Uterus (tissue), 4 donors: ENCODE data around the gene MRPL1. TPM values are rescaled to one million over a fixed set of nuclear protein-coding genes. Genes with fewer than 3 reads are reported as not detected.
"Not testable (repeated sequence)": the region's sequence is repeated elsewhere in the genome, so short reads cannot be mapped to it uniquely, and the experiment has no call there.

ENCODE experiments used
- DNase-seq, 2 donors: peaks; one replicate each; pipeline ENCODE4 v3.0.0-alpha.2; 2019 to 2020
- H3K27ac ChIP-seq, 2 donors: fragments of 200-600 bp; sonication (generic); 1 replicate in 1 of 2; 2 replicates in 1 of 2; pipeline ENCODE4 v1.5.1; 2016 to 2018
- H3K27me3 ChIP-seq, 2 donors: fragments of 200-600 bp; sonication (generic); one replicate each; pipeline ENCODE4 v1.5.1; 2018 to 2019; ENCODE audit warnings: control low read depth in 1 of 2
- H3K36me3 ChIP-seq, 2 donors: fragments of 200-600 bp; sonication (generic); one replicate each; pipeline ENCODE4 v1.5.1; 2019; ENCODE audit warnings: control low read depth in 1 of 2
- H3K4me1 ChIP-seq, 2 donors: fragments of 200-600 bp; sonication (generic); one replicate each; pipeline ENCODE4 v1.5.1; 2018 to 2019; ENCODE audit warnings: control low read depth in 1 of 2
- H3K4me3 ChIP-seq, 2 donors: fragments of 200-600 bp; sonication (generic); 1 replicate in 1 of 2; 2 replicates in 1 of 2; pipeline ENCODE4 v1.5.1; 2018 to 2019; ENCODE audit warnings: mild to moderate bottlenecking in 1 of 2
- H3K9me3 ChIP-seq, 2 donors: fragments of 200-600 bp; sonication (generic); one replicate each; pipeline ENCODE4 v1.5.1; 2019; ENCODE audit warnings: control low read depth in 1 of 2
- CTCF ChIP-seq, 4 experiments: fragments of 200-600 bp in 2 of 4; fragments of 450-650 bp in 2 of 4; sonication (generic) in 2 of 4; IDR thresholded peaks; one replicate each; pipeline ENCODE4 v1.5.1; 2016 to 2019; ENCODE audit warnings: antibody characterized with exemption in 4 of 4, mild to moderate bottlenecking in 2 of 4, moderate library complexity in 1 of 4
- POLR2A ChIP-seq, 2 donors: fragments of 450-650 bp; IDR thresholded peaks; one replicate each; pipeline ENCODE4 v1.6.1; 2016; ENCODE audit warnings: antibody characterized with exemption in 2 of 2, mild to moderate bottlenecking in 1 of 2, moderate library complexity in 1 of 2
- intact Hi-C: fragments of 100-400 bp; cut with DNase I; formaldehyde crosslinking; loops from one replicate; pipeline ENCODE4 v1.15.1; 2023; ENCODE audit warnings: low total_unique reads
- total RNA-seq, 4 donors: library from RNA; depleted of rRNA in 3 of 4; stranded (reverse); fragments of >200 nt in 3 of 4; gene quantifications; one replicate each; pipeline versions ENCODE4 v1.1.0 to v1.2.4, GENCODE V29; 2014 to 2023
- donor health status: DM: yes; HTN: yes; CAD: no.

MRPL1 gene
- total RNA-seq, 4 donors from 2014 or later = 15.1 to 75.9 (median 34.8) TPM

GRCh38 chr4:77963004-77963403, 100.4 kb downstream of the MRPL1 start:
- Histone ChIP-seq H3K9me3 (no peaks in the 10 kb centered on the region), H3K36me3 (no peaks in the 10 kb centered on the region), H3K4me1 (no peaks in the 10 kb centered on the region), H3K4me3 (no peak overlapping the region), H3K27ac (no peak overlapping the region), H3K27me3 (no peaks in the 10 kb centered on the region)
- TF ChIP-seq POLR2A (IDR thresholded peaks at IDR 0.05) (no peak), CTCF (IDR thresholded peaks at IDR 0.05) (no peak)
- no peak for DNase-seq
- intact Hi-C loops = no loop called here

- DNase-seq = not testable (repeated sequence)
Observed at GRCh38 chr4:77973657-77974056, 111.0 kb downstream of the MRPL1 start.

DNA sequence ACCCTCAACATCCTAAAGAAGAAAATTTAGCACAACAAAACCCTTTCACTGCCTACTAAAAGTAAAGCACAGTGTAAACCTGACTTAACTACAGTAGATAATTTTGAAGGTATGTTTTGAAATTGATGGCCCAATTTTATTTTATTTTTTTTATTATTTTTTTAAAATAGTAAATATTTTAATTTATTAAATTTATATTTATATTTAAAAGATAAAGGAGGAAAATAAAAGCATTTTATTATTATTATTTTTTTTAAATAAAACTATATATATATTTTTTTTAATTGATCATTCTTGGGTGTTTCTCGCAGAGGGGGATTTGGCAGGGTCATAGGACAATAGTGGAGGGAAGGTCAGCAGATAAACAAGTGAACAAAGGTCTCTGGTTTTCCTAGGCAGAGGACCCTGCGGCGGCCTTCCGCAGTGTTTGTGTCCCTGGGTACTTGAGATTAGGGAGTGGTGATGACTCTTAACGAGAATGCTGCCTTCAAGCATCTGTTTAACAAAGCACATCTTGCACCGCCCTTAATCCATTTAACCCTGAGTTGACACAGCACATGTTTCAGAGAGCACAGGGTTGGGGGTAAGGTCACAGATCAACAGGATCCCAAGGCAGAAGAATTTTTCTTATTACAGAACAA, 120.4 kb downstream of the MRPL1 start:
- H3K36me3 ChIP-seq, H3K27me3 ChIP-seq, H3K4me3 ChIP-seq, H3K9me3 ChIP-seq, H3K27ac ChIP-seq, DNase-seq, intact Hi-C loops, H3K4me1 ChIP-seq: not testable (repeated sequence)

More at GRCh38 chr4:77973657-77974056, 111.0 kb downstream of the MRPL1 start:
- H3K4me3 ChIP-seq, H3K36me3 ChIP-seq, H3K4me1 ChIP-seq, intact Hi-C loops, H3K9me3 ChIP-seq, H3K27me3 ChIP-seq, H3K27ac ChIP-seq: not testable (repeated sequence)

- H3K27ac ChIP-seq, H3K4me3 ChIP-seq, H3K36me3 ChIP-seq, H3K4me1 ChIP-seq, DNase-seq, H3K27me3 ChIP-seq, intact Hi-C loops, H3K9me3 ChIP-seq: not testable (repeated sequence)
Observed at GRCh38 chr4:77983612-77984311, 121.1 kb downstream of the MRPL1 start.

- no peak for DNase-seq
- no peak for TF ChIP-seq POLR2A (IDR thresholded peaks at IDR 0.05)
- no peak for TF ChIP-seq CTCF (IDR thresholded peaks at IDR 0.05)
- intact Hi-C loops = no loop called here
- H3K36me3 ChIP-seq = no peaks in the 10 kb centered on the region
- no peaks in the 10 kb centered on the region for H3K9me3 ChIP-seq
- no peak overlapping the region for H3K4me3 ChIP-seq
- H3K4me1 ChIP-seq = no peaks in the 10 kb centered on the region
- no peak overlapping the region for H3K27ac ChIP-seq
- no peaks in the 10 kb centered on the region for H3K27me3 ChIP-seq
Observed at GRCh38 chr4:77989968-77990367, 127.3 kb downstream of the MRPL1 start.

DNA sequence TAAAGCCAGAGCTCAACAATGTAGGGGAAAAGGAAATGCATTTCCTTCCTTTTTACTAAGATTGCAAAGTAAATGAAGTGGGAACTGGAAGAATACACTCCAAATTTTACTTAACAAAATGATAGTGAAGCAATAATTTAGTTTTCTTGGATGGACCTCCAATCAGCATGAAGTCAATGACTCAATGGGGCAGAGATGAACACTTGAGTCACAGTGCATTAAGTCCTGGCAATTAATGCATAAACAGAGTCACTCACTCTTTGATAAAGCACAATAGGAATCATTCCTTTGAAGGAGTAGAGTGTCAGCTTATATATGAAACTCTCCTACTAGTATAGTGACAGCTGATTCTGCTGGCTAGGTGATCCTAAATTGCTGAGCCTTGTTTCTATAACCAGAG, 127.8 kb downstream of the MRPL1 start:
- Histone ChIP-seq H3K27me3 (no peaks in the 10 kb centered on the region), H3K36me3 (no peaks in the 10 kb centered on the region), H3K9me3 (no peaks in the 10 kb centered on the region), H3K4me1 (no peaks in the 10 kb centered on the region), H3K27ac (no peak overlapping the region), H3K4me3 (no peak overlapping the region)
- DNase-seq = no peak
- TF ChIP-seq POLR2A (IDR thresholded peaks at IDR 0.05) = no peak
- TF ChIP-seq CTCF (IDR thresholded peaks at IDR 0.05) = no peak
- intact Hi-C loops = no loop called here
